Smooth muscle cell (in vitro differentiated cells): ENCODE data around the gene DDX50. TPM values are rescaled to one million over a fixed set of nuclear protein-coding genes. Genes with fewer than 3 reads are reported as not detected.

Source experiments
- DNase-seq: peaks from one replicate; lab custom pipeline; 2025; ENCODE audit not compliant: unreplicated experiment; lab: John Stamatoyannopoulos, UW
- H2AFZ ChIP-seq: fragments of 200-600 bp; sonication (generic); 2 replicates; pipeline ENCODE4 v1.6.0; 2016; ENCODE audit warnings: antibody characterized with exemption, low read depth, mild to moderate bottlenecking
- H3F3A ChIP-seq: fragments of 200-600 bp; sonication (generic); 2 replicates; pipeline ENCODE4 v1.6.0; 2017; ENCODE audit warnings: antibody characterized with exemption, low read depth
- H3K27ac ChIP-seq: fragments of 200-600 bp; sonication (generic); 2 replicates; pipeline ENCODE4 v1.5.1; 2016; ENCODE audit warnings: low read depth, mild to moderate bottlenecking
- H3K27me3 ChIP-seq: fragments of 200-600 bp; sonication (generic); 2 replicates; pipeline ENCODE4 v1.6.1; 2016; ENCODE audit warnings: low read depth, mild to moderate bottlenecking
- H3K36me3 ChIP-seq: fragments of 200-600 bp; sonication (generic); 2 replicates; pipeline ENCODE4 v1.5.1; 2016; ENCODE audit warnings: low read depth
- H3K4me1 ChIP-seq: fragments of 200-600 bp; sonication (generic); 2 replicates; pipeline ENCODE4 v1.5.1; 2016; ENCODE audit warnings: low read depth
- H3K4me2 ChIP-seq: fragments of 200-600 bp; sonication (generic); 2 replicates; pipeline ENCODE4 v1.6.0; 2016; ENCODE audit warnings: mild to moderate bottlenecking
- H3K4me3 ChIP-seq: fragments of 200-600 bp; sonication (generic); 2 replicates; pipeline ENCODE4 v1.5.1; 2016; ENCODE audit warnings: mild to moderate bottlenecking
- H3K79me2 ChIP-seq: fragments of 200-600 bp; sonication (generic); 2 replicates; pipeline ENCODE4 v1.6.0; 2016; ENCODE audit warnings: low read depth, mild to moderate bottlenecking
- H3K9ac ChIP-seq: fragments of 200-600 bp; sonication (generic); 2 replicates; pipeline ENCODE4 v1.6.0; 2016; ENCODE audit warnings: low read depth
- H3K9me3 ChIP-seq: fragments of 200-600 bp; sonication (generic); replicated peaks from 2 replicates; pipeline ENCODE4 v1.5.1; 2016; ENCODE audit warnings: low read depth
- H4K20me1 ChIP-seq: fragments of 200-600 bp; sonication (generic); 2 replicates; pipeline ENCODE4 v1.6.0; 2016; ENCODE audit warnings: low read depth
- WGBS: methylation state at CpG from one replicate; pipeline ENCODE4 v1.1.7; 2016; ENCODE audit warnings: low lambda C conversion rate; 5-methylcytosine and 5-hydroxymethylcytosine counted together
- polyA plus RNA-seq: library from polyadenylated mRNA; unstranded; fragments of >200 nt; fragmentation: Nextera tagmentation; extraction: Ambion mirVana; gene quantifications from 2 replicates; pipeline ENCODE4 v1.2.1, GENCODE V29; 2016
- total RNA-seq: library from RNA; depleted of rRNA; stranded (reverse); fragments of >200 nt; gene quantifications from 2 replicates; pipeline ENCODE4 v1.2.3, GENCODE V29; 2014
- TF ChIP-seq, protein P1 (sequence below): fragments of 200-600 bp; sonication (generic); IDR thresholded peaks from 2 replicates; pipeline ENCODE4 v1.5.1; 2017; ENCODE audit warnings: borderline replicate concordance, mild to moderate bottlenecking, antibody characterized with exemption; ENCODE audit not compliant: insufficient read depth, poor library complexity, severe bottlenecking

Gene DDX50
- total and polyA plus RNA-seq, 2 experiments from 2014 or later: 35.9 to 42.9 TPM

DNA sequence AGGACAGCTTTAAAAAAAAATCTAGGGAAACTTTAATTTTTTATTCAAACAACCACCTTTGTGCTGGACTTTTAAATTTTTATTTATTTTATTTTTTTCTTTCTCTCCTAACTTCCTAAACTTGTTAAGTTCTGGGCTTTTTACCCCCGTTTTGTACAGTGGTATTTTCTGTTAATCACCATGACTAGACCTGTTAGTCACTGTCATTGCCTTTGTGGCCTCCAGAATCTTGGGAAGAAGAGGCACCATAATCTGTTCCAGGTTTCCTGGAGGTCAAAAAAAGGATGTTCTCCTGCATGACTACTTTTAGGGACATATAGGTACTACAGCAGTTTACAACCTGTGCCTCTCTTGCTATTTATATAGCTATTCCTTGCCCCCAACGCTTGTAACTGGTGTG lies 31.1 kb upstream of the DDX50 start:
- Histone ChIP-seq H4K20me1 (no peaks in the 10 kb centered on the region), H3K36me3 (no peaks in the 10 kb centered on the region), H3K9ac (no peak overlapping the region), H3K4me1 (peaks cover 33% of the 10 kb centered on the region), H3F3A (no peaks in the 10 kb centered on the region), H2AFZ (no peak overlapping the region), H3K9me3 (no peaks in the 10 kb centered on the region), H3K79me2 (no peaks in the 10 kb centered on the region), H3K4me3 (no peak overlapping the region), H3K4me2 (no peak overlapping the region), H3K27me3 (no peaks in the 10 kb centered on the region), H3K27ac (no peak overlapping the region)
- DNase-seq: no peak
- TF ChIP-seq, protein P1, sequence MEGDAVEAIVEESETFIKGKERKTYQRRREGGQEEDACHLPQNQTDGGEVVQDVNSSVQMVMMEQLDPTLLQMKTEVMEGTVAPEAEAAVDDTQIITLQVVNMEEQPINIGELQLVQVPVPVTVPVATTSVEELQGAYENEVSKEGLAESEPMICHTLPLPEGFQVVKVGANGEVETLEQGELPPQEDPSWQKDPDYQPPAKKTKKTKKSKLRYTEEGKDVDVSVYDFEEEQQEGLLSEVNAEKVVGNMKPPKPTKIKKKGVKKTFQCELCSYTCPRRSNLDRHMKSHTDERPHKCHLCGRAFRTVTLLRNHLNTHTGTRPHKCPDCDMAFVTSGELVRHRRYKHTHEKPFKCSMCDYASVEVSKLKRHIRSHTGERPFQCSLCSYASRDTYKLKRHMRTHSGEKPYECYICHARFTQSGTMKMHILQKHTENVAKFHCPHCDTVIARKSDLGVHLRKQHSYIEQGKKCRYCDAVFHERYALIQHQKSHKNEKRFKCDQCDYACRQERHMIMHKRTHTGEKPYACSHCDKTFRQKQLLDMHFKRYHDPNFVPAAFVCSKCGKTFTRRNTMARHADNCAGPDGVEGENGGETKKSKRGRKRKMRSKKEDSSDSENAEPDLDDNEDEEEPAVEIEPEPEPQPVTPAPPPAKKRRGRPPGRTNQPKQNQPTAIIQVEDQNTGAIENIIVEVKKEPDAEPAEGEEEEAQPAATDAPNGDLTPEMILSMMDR: no peak
- WGBS: 83% methylated on average over 2 of the region's 2 CpGs

DNA sequence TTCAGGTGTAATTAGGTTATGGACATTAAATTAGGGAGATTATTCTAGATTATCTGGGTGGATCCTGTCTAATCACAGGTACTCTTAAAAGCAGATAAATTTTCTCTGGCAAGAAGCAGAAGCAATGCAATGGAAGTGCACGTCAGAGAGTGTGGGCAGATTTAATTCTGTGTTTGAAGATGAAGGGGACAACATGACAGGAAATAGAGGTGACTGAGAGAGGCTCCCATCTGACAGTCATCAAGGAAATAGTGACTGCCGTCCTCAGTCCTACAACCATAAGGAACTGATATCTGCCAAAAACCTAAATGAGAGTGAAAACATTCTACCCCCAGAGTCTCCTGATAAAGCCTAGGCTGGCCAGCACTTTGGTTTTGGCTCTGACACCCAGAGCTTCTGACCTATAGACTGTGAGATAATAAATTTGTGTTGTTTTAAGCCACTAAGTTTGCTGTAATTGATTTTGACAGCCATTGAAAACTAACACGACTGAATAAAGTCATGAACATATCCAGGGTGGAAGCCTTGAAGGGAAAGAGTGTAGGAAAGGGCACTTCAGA lies 30.5 kb upstream of the DDX50 start:
- Histone ChIP-seq H3K36me3 (no peaks in the 10 kb centered on the region), H3K79me2 (no peaks in the 10 kb centered on the region), H3K4me2 (no peak overlapping the region), H3K4me1 (peaks cover 35% of the 10 kb centered on the region), H3F3A (no peaks in the 10 kb centered on the region), H4K20me1 (no peaks in the 10 kb centered on the region), H3K9ac (no peak overlapping the region), H3K4me3 (no peak overlapping the region), H3K9me3 (no peaks in the 10 kb centered on the region), H3K27me3 (no peaks in the 10 kb centered on the region), H2AFZ (no peak overlapping the region), H3K27ac (peak overlapping the region; percentile 43)
- 54% methylated on average over 3 of the region's 3 CpGs for WGBS
- TF ChIP-seq, protein P1: no peak
- DNase-seq: no peak

DNA sequence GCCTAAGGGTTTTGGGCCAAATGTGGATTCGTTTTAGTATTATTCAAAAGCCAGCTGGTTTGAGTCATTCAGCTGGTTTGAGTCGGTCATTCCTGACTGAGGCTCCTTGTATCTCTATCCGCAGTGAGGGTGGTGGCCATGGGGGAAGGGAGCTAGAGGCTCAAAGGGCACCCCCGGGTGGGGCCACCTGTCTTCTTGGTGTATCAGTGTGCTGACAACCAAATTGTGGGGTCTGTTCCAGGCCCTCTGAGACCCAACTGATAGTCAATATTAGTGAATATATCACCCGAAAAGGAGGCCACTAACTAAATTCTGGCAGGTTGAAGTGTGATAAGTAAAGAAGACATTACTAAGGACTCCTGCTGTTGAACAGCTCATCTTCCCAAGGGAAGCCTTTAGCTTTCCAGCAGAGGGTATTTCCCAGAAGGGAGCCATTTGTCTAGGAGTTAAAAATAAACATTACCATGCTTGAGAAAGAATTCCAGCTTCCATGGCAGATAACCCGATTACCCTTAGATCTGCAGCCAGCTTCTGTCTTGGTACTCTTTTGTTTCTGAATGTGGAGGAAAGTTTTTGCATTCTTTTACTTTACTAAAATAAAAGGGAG lies 29.9 kb upstream of the DDX50 start:
- peaks cover 37% of the 10 kb centered on the region for H3K4me1 ChIP-seq
- H3K4me2 ChIP-seq: peak overlapping the region; percentile 11
- H3K9me3 ChIP-seq: no peaks in the 10 kb centered on the region
- no peaks in the 10 kb centered on the region for H4K20me1 ChIP-seq
- TF ChIP-seq, protein P1: no peak
- no peak for DNase-seq
- H3F3A ChIP-seq: no peaks in the 10 kb centered on the region
- WGBS: 35% methylated on average over 6 of the region's 6 CpGs
- no peaks in the 10 kb centered on the region for H3K36me3 ChIP-seq
- H3K27ac ChIP-seq: peak overlapping the region; percentile 43
- no peak overlapping the region for H3K9ac ChIP-seq
- no peaks in the 10 kb centered on the region for H3K79me2 ChIP-seq
- no peak overlapping the region for H2AFZ ChIP-seq
- H3K4me3 ChIP-seq: no peak overlapping the region
- no peaks in the 10 kb centered on the region for H3K27me3 ChIP-seq
